A549 (cell line): Measurements from ENCODE around the gene STMN3. TPM values are rescaled to one million over a fixed set of nuclear protein-coding genes. Genes with fewer than 3 reads are reported as not detected.
"Not testable (repeated sequence)": the region's sequence is repeated elsewhere in the genome, so short reads cannot be mapped to it uniquely, and the experiment has no call there.

Experiments used
- ATAC-seq, 2 experiments: fragments of 200-7000 bp in 1 of 2; fragments of >200 bp in 1 of 2; cut with Nextera tagmentation in 1 of 2; cut with Tn5 transposase in 1 of 2; 3 replicates each; pipeline versions ENCODE4 v1.8.0 to v1.9.1; 2018 to 2020; ENCODE audit warnings: mild to moderate bottlenecking in 1 of 2, moderate library complexity in 1 of 2
- CTCF ChIA-PET: fragments of 300-600 bp; sonication (Branson Sonifier 250); formaldehyde crosslinking; extraction: SDS; loops from one replicate; lab custom pipeline; 2021; ENCODE audit warnings: antibody characterized with exemption, inconsistent platforms; lab: Yijun Ruan, JAX
- POLR2A ChIA-PET: fragments of 350-600 bp; formaldehyde crosslinking; extraction: SDS; loops from one replicate; lab custom pipeline; 2021; ENCODE audit warnings: antibody characterized with exemption, inconsistent platforms; lab: Yijun Ruan, JAX
- DNase-seq, 2 experiments: peaks; one replicate each; pipeline versions ENCODE4 v3.0.0 to v3.0.0-alpha.2; 2011 to 2016; ENCODE audit warnings: low read depth in 1 of 2, low spot score in 1 of 2
- FAIRE-seq: peaks from 2 replicates; lab custom pipeline; 2011; peaks lifted over from hg19 to GRCh38; lab: Jason Lieb, UNC
- H3K27ac ChIP-seq, 2 experiments: fragments of >200 bp; sonication (Bioruptor Twin); formaldehyde crosslinking; 3 replicates each; pipeline ENCODE4 v1.5.1; 2016 to 2017
- H3K4me1 ChIP-seq: fragments of >200 bp; sonication (Bioruptor Twin); formaldehyde crosslinking; 3 replicates; pipeline ENCODE4 v1.6.1; 2016
- H3K4me2 ChIP-seq: fragments of >200 bp; sonication (Bioruptor Twin); formaldehyde crosslinking; 3 replicates; pipeline ENCODE4 v1.6.1; 2016
- H3K4me3 ChIP-seq: fragments of >200 bp; sonication (Bioruptor Twin); formaldehyde crosslinking; 3 replicates; pipeline ENCODE4 v1.5.1; 2016
- H3K9me3 ChIP-seq: fragments of >200 bp; sonication (Bioruptor Twin); formaldehyde crosslinking; 3 replicates; pipeline ENCODE4 v1.6.1; 2016
- BCL3 ChIP-seq: fragments of >200 bp; sonication (Bioruptor Twin); formaldehyde crosslinking; IDR thresholded peaks from 3 replicates; pipeline ENCODE4 v1.6.1; 2016
- CBX8 ChIP-seq: fragments of 200-600 bp; sonication (generic); IDR thresholded peaks from 2 replicates; pipeline ENCODE4 v1.6.1; 2016
- CHD4 ChIP-seq: fragments of 200-600 bp; sonication (generic); IDR thresholded peaks from 2 replicates; pipeline ENCODE4 v1.6.1; 2016; ENCODE audit warnings: antibody characterized with exemption, mild to moderate bottlenecking, borderline replicate concordance
- E2F6 ChIP-seq: IDR thresholded peaks from 2 replicates; pipeline ENCODE4 v1.6.1; 2012; ENCODE audit warnings: low read depth, borderline replicate concordance
- EHF ChIP-seq: fragments of 250-450 bp; sonication (Bioruptor Pico); IDR thresholded peaks from 2 replicates; pipeline ENCODE4 v1.5.0; 2020; ENCODE audit warnings: mild to moderate bottlenecking
- ESRRA ChIP-seq: fragments of 150-350 bp; IDR thresholded peaks from 2 replicates; pipeline ENCODE4 v1.6.1; 2014; ENCODE audit warnings: mild to moderate bottlenecking, low read length, borderline replicate concordance
- HDAC2 ChIP-seq: fragments of 200-600 bp; sonication (generic); IDR thresholded peaks from 2 replicates; pipeline ENCODE4 v1.6.1; 2016
- HES2 ChIP-seq: fragments of >200 bp; sonication (Bioruptor Twin); formaldehyde crosslinking; IDR thresholded peaks from 2 replicates; pipeline ENCODE4 v1.6.1; 2016
- HMGXB4 ChIP-seq: fragments of 250-450 bp; sonication (Bioruptor Pico); IDR thresholded peaks from 2 replicates; pipeline ENCODE4 v1.5.0; 2021; ENCODE audit warnings: mild to moderate bottlenecking, moderate library complexity, borderline replicate concordance
- HOXB13 ChIP-seq: fragments of 250-450 bp; sonication (Bioruptor Pico); IDR thresholded peaks from 2 replicates; pipeline ENCODE4 v1.5.0; 2020; ENCODE audit warnings: low read depth, mild to moderate bottlenecking, moderate library complexity
- JUN ChIP-seq, 2 experiments: fragments of >200 bp; sonication (Bioruptor Twin); formaldehyde crosslinking; IDR thresholded peaks; 2 replicates in 1 of 2; 3 replicates in 1 of 2; pipeline ENCODE4 v1.6.1; 2016 to 2017
- KDM1A ChIP-seq: fragments of 200-600 bp; sonication (generic); IDR thresholded peaks from 2 replicates; pipeline ENCODE4 v1.6.1; 2016; ENCODE audit warnings: low read depth, mild to moderate bottlenecking
- MAX ChIP-seq: IDR thresholded peaks from 2 replicates; pipeline ENCODE4 v1.6.1; 2012
- RNF2 ChIP-seq: fragments of 200-600 bp; sonication (generic); IDR thresholded peaks from 2 replicates; pipeline ENCODE4 v1.6.1; 2016; ENCODE audit warnings: low read depth, mild to moderate bottlenecking, antibody characterized with exemption, moderate library complexity, borderline replicate concordance
- SREBF2 ChIP-seq: fragments of 450-650 bp; IDR thresholded peaks from 2 replicates; pipeline ENCODE4 v1.6.1; 2014; ENCODE audit warnings: mild to moderate bottlenecking, moderate library complexity
- TFCP2L1 ChIP-seq: fragments of 250-450 bp; sonication (Bioruptor Pico); IDR thresholded peaks from 2 replicates; pipeline ENCODE4 v1.5.0; 2021; ENCODE audit warnings: mild to moderate bottlenecking
- ZC3H11A ChIP-seq: fragments of 450-650 bp; IDR thresholded peaks from 2 replicates; pipeline ENCODE4 v1.6.1; 2014; ENCODE audit warnings: antibody characterized with exemption, mild to moderate bottlenecking
- ZSCAN20 ChIP-seq: fragments of 250-450 bp; sonication (Bioruptor Pico); IDR thresholded peaks from 2 replicates; pipeline ENCODE4 v1.8.0; 2022; ENCODE audit warnings: mild to moderate bottlenecking, moderate library complexity
- WGBS: methylation state at CpG from one replicate; pipeline ENCODE4 v1.1.6; 2017; ENCODE audit errors: missing lambda C conversion rate; 5-methylcytosine and 5-hydroxymethylcytosine counted together
- polyA plus RNA-seq, 4 experiments: library from polyadenylated mRNA; depleted of rRNA in 3 of 4; stranded (reverse); fragments of >200 nt; fragmentation: RNase III in 1 of 4; extraction: RNeasy Plus Mini Kit Qiagen cat#74134 plus additional on column Dnase treatment in 1 of 4; gene quantifications; 2 replicates in 3 of 4; 3 replicates in 1 of 4; pipeline ENCODE4 v1.2.3, GENCODE V29; 2011 to 2017

Gene STMN3
- polyA plus RNA-seq, 2 of the 4 experiments (the other 2 are of a cell fraction) = 2.8 to 3.2 TPM

- Histone ChIP-seq H3K27ac (no peak overlapping the region), H3K4me3 (no peak overlapping the region)
- ATAC-seq = no peak
- TF ChIP-seq ZSCAN20 (CRISPR knock-in tag) (no peak), BCL3 (no peak), CBX8 (no peak), HES2 (no peak)
- TF ChIP-seq, all 56 proteins: peak for 0
- ChIA-PET CTCF (interaction anchor here (1.0 to 2.7 kb wide), 3 partner anchors 20 to 132 kb away, joined by 3 to 9 read pairs (median 8); partner anchors contain the start of gene PTK6), POLR2A (no interaction called here)
- no peak for DNase-seq
- WGBS = 93% methylated on average over 22 of the region's 22 CpGs
- Histone ChIP-seq H3K4me1 (peaks cover 6% of the 10 kb centered on the region; the same call in 2 of the 3 replicates), H3K9me3 (no peaks in the 10 kb centered on the region), H3K4me2 (no peak overlapping the region)
- no peak for FAIRE-seq
Measured at GRCh38 chr20:63661108-63661507, 7.9 kb upstream of the STMN3 start.

GRCh38 chr20:63660622-63661021 lies 7.4 kb upstream of the STMN3 start:
- no peak for TF ChIP-seq HOXB13
- Histone ChIP-seq H3K27ac (no peak overlapping the region), H3K4me2 (no peak overlapping the region), H3K9me3 (no peaks in the 10 kb centered on the region), H3K4me1 (peaks cover 6% of the 10 kb centered on the region; the same call in 2 of the 3 replicates), H3K4me3 (no peak overlapping the region)
- ChIA-PET CTCF (interaction anchor here (2.2 to 2.7 kb wide), 2 partner anchors 20 to 123 kb away, joined by 8 to 9 read pairs; partner anchors contain the start of gene PTK6), POLR2A (no interaction called here)
- DNase-seq = no peak
- no peak for ATAC-seq
- WGBS = 79% methylated on average over 8 of the region's 8 CpGs
- no peak for FAIRE-seq

GRCh38 chr20:63660174-63660573 lies 7.0 kb upstream of the STMN3 start:
- WGBS = 83% methylated on average over 10 of the region's 10 CpGs
- H3K9me3 ChIP-seq, FAIRE-seq, H3K4me1 ChIP-seq, H3K4me2 ChIP-seq, POLR2A ChIA-PET, H3K4me3 ChIP-seq, DNase-seq, H3K27ac ChIP-seq, ATAC-seq: not testable (repeated sequence)
- CTCF ChIA-PET = interaction anchor here (2.2 to 2.7 kb wide), 2 partner anchors 21 to 122 kb away, joined by 8 to 9 read pairs; partner anchors contain the start of gene PTK6

- Histone ChIP-seq H3K4me1 (peaks cover 6% of the 10 kb centered on the region; the same call in 2 of the 3 replicates), H3K4me2 (peak overlapping the region; percentile 90), H3K4me3 (peak overlapping the region; percentile 74), H3K27ac (peak overlapping the region; percentile 83 to 93; a peak in 4 of 6 replicates), H3K9me3 (no peaks in the 10 kb centered on the region)
- ChIA-PET CTCF (interaction anchor here (2.0 kb wide), 1 partner anchor 121 kb away, joined by 7 read pairs; no protein-coding TSS in a partner anchor), POLR2A (no interaction called here)
- DNase-seq (no peak), ATAC-seq (no peak), FAIRE-seq (no peak)
- 79% methylated on average over 13 of the region's 13 CpGs for WGBS
- TF ChIP-seq SREBF2 (no peak), JUN (IDR thresholded peaks at IDR 0.05) (no peak), HMGXB4 (CRISPR knock-in tag) (no peak), ESRRA (no peak), CBX8 (no peak), E2F6 (no peak)
Measured at GRCh38 chr20:63659370-63659769, 6.1 kb upstream of the STMN3 start.

GRCh38 chr20:63658749-63659187 lies 5.5 kb upstream of the STMN3 start:
- DNase-seq (no peak), ATAC-seq (peak; percentile 51 to 53), FAIRE-seq (no peak)
- peak overlapping the region; percentile 90 for H3K4me2 ChIP-seq
- no peaks in the 10 kb centered on the region for H3K9me3 ChIP-seq
- H3K4me1 ChIP-seq = peaks cover 6% of the 10 kb centered on the region; the same call in 2 of the 3 replicates
- H3K27ac ChIP-seq = peak overlapping the region; percentile 83 to 93
- CTCF ChIA-PET = interaction anchor here (1.2 to 2.0 kb wide), 2 partner anchors 30 to 121 kb away, joined by 4 to 7 read pairs; no protein-coding TSS in a partner anchor
- 5% methylated on average over 24 of the region's 25 CpGs for WGBS
- POLR2A ChIA-PET = interaction anchor here (0.8 to 1.2 kb wide), 5 partner anchors 17 to 90 kb away, joined by 3 to 9 read pairs (median 5); partner anchors contain the start of genes ARFRP1, GMEB2 and ZGPAT
- peak overlapping the region; percentile 74 for H3K4me3 ChIP-seq
- TF ChIP-seq RNF2 (no peak), KDM1A (no peak), TFCP2L1 (CRISPR knock-in tag) (no peak), MAX (no peak), BCL3 (no peak), HDAC2 (no peak), ZC3H11A (no peak), HMGXB4 (CRISPR knock-in tag) (no peak), CHD4 (no peak), EHF (CRISPR knock-in tag) (no peak)
